Vagina (tissue), 2 donors: Measurements from ENCODE around the gene CTSL.

Experiments used
- CTCF ChIP-seq, 3 experiments: fragments of 450-650 bp in 2 of 3; fragments of 200-600 bp in 1 of 3; sonication (generic) in 1 of 3; IDR thresholded peaks; one replicate each; pipeline ENCODE4 v1.5.1; 2017 to 2019; ENCODE audit warnings: antibody characterized with exemption in 3 of 3, mild to moderate bottlenecking in 2 of 3, moderate library complexity in 2 of 3
- POLR2A ChIP-seq, 2 donors: fragments of 450-650 bp; IDR thresholded peaks; one replicate each; pipeline ENCODE4 v1.6.1; 2017; ENCODE audit warnings: antibody characterized with exemption in 2 of 2, mild to moderate bottlenecking in 2 of 2, moderate library complexity in 2 of 2

GRCh38 chr9:87687207-87687606 is 38.7 kb upstream of the CTSL start:
- TF ChIP-seq POLR2A (IDR thresholded peaks at IDR 0.05) = no peak
- no peak for TF ChIP-seq CTCF (IDR thresholded peaks at IDR 0.05)
